ENCODE results near the gene KLF4.

Gene KLF4

DNA sequence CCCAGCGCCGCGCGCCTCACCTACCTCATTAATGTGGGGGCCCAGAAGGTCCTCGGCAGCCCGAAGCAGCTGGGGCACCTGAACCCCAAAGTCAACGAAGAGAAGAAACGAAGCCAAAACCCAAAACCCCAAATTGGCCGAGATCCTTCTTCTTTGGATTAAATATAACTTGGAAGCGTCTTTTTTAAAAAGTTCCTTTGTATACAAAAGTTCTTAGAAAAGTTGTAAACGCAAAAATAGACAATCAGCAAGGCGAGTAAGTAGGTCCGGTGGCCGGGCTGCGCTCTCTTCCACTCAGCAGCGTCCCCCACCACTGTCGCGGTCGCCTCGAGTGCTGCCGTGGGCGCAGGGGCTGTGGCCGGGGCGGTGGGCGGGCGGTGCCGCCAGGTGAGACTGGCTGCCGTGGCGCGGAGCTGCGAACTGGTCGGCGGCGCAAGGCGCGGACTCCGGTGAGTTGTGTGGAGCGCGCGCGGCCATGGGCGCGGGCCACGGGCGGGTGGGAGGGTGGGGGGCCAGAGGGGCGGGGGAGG is 360 bp downstream of the KLF4 start:
- Histone ChIP-seq H3K4me3 (ENCODE audit: low read depth, low read length) (peak overlapping the region; percentile 74), H3K27ac (peak overlapping the region; percentile 50), H3K36me3 (replicated peaks) (no peaks in the 10 kb centered on the region), H3K27me3 (replicated peaks) (peaks cover 1% of the 10 kb centered on the region)
- in situ Hi-C loops (cut with HindIII; ENCODE audit: low pct_ligation_motif_present, low sequenced_read_pairs): no loop called here
- TF ChIP-seq CTCF (IDR thresholded peaks at IDR 0.05; ENCODE audit: low read depth, low read length, missing control alignments): no peak
- no peak for DNase-seq

DNA sequence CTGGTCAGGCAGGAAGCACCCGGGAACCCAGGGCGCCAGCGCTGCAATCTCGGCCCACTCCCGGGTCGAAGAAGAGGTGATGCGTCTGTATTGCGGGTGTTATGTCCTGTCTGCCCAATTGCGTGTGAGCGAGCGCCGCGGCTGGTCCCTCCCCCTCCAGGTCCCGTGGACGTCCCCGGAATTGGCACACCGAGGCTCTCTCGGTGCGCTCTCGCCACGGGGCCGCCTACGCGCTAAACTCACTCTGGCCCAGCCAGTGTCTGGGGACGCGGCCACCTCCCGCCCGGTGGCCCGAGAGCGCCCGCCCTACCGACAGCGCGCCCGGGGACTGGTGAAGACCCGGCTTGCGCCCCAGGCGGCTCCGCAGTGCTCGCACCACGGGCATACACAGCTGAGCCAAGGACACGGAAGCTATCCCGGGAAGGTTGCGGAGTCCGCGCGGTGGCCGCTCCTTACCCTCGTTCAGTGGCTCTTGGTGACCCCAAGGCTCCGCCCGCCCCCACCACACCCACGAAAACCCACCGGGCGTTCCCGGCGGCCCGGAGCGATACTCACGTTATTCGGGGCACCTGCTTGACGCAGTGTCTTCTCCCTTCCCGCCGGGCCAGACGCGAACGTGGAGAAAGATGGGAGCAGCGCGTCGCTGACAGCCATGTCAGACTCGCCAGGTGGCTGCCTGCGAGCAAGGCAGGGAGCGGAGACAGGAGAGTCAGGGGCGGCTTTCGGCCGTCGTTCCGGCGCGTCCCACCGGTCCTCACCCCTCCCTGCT is 1.0 kb downstream of the KLF4 start:
- H3K36me3 ChIP-seq (replicated peaks): no peaks in the 10 kb centered on the region
- peak overlapping the region; percentile 50 for H3K27ac ChIP-seq
- peaks cover 1% of the 10 kb centered on the region for H3K27me3 ChIP-seq (replicated peaks)
- DNase-seq: peak; percentile 47
- H3K4me3 ChIP-seq (ENCODE audit: low read depth, low read length): peak overlapping the region; percentile 74
- in situ Hi-C loops (cut with HindIII; ENCODE audit: low pct_ligation_motif_present, low sequenced_read_pairs): no loop called here
- TF ChIP-seq CTCF (IDR thresholded peaks at IDR 0.05; ENCODE audit: low read depth, low read length, missing control alignments): no peak

- H3K27ac ChIP-seq: no peak overlapping the region
- no peak for DNase-seq
Measured at GRCh38 chr9:107487521-107488374, 1.8 kb downstream of the KLF4 start.

GRCh38 chr9:107486674-107487520 is 2.7 kb downstream of the KLF4 start:
- no peak for TF ChIP-seq CTCF (IDR thresholded peaks at IDR 0.05; ENCODE audit: low read depth, low read length, missing control alignments)
- Histone ChIP-seq H3K4me3 (ENCODE audit: low read depth, low read length) (peak overlapping the region; percentile 74), H3K27ac (no peak overlapping the region), H3K27me3 (replicated peaks) (peaks cover 1% of the 10 kb centered on the region), H3K36me3 (replicated peaks) (no peaks in the 10 kb centered on the region)
- no peak for DNase-seq
- in situ Hi-C loops (cut with HindIII; ENCODE audit: low pct_ligation_motif_present, low sequenced_read_pairs): no loop called here

More at GRCh38 chr9:107487521-107488374, 1.8 kb downstream of the KLF4 start:
- TF ChIP-seq CTCF (IDR thresholded peaks at IDR 0.05; ENCODE audit: low read depth, low read length, missing control alignments): peak; percentile 74
- in situ Hi-C loops (cut with HindIII; ENCODE audit: low pct_ligation_motif_present, low sequenced_read_pairs): no loop called here
- peaks cover 1% of the 10 kb centered on the region for H3K27me3 ChIP-seq (replicated peaks)
- no peaks in the 10 kb centered on the region for H3K36me3 ChIP-seq (replicated peaks)
- peak overlapping the region; percentile 74 for H3K4me3 ChIP-seq (ENCODE audit: low read depth, low read length)

DNA sequence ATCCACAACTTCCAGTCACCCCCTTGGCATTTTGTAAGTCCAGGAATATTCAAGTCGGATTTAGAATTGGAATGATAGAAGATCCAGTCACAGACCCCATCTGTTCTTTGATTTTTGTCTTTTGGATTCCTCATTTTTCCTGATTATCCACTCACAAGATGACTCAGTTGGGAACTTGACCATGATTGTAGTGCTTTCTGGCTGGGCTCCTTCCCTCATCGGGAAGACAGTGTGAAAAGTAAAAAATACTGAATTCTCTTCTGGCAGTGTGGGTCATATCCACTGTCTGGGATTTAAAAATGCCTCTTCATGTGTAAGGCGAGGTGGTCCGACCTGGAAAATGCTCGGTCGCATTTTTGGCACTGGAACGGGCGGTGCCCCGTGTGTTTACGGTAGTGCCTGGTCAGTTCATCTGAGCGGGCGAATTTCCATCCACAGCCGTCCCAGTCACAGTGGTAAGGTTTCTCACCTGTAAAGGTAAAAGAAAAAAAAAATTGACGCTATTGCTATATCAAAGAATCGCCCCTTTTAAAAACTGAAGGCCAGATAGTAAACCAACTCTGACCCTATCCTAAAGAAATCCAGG is 4.0 kb downstream of the KLF4 start:
- in situ Hi-C loops (cut with HindIII; ENCODE audit: low pct_ligation_motif_present, low sequenced_read_pairs): no loop called here
- no peak for DNase-seq
- H3K27ac ChIP-seq: no peak overlapping the region
- no peak overlapping the region for H3K4me3 ChIP-seq (ENCODE audit: low read depth, low read length)
- TF ChIP-seq CTCF (IDR thresholded peaks at IDR 0.05; ENCODE audit: low read depth, low read length, missing control alignments): no peak
- H3K36me3 ChIP-seq (replicated peaks): no peaks in the 10 kb centered on the region
- peaks cover 1% of the 10 kb centered on the region for H3K27me3 ChIP-seq (replicated peaks)

Measured in brain microvascular endothelial cell (primary cell).